HepG2 (cell line): Measurements from ENCODE around the gene SOBP. TPM values are rescaled to one million over a fixed set of nuclear protein-coding genes. Genes with fewer than 3 reads are reported as not detected.

ENCODE experiments used
- ATF6 ChIP-seq: sonication (generic); formaldehyde crosslinking; conservative IDR thresholded peaks from 2 replicates; pipeline ENCODE4 v1.4.0; 2020; ENCODE audit warnings: missing genetic modification reagents
- BORCS8-MEF2B ChIP-seq: sonication (generic); formaldehyde crosslinking; IDR thresholded peaks from 2 replicates; pipeline ENCODE4 v1.8.0; 2022; ENCODE audit warnings: mild to moderate bottlenecking, missing genetic modification reagents
- CTCF ChIP-seq: sonication (generic); formaldehyde crosslinking; IDR thresholded peaks from 2 replicates; pipeline ENCODE4 v1.5.0; 2020; ENCODE audit warnings: mild to moderate bottlenecking, missing genetic modification reagents, moderate library complexity
- EED ChIP-seq: sonication (generic); formaldehyde crosslinking; IDR thresholded peaks from 2 replicates; pipeline ENCODE4 v1.5.0; 2020; ENCODE audit warnings: mild to moderate bottlenecking, missing genetic modification reagents
- ELF1 ChIP-seq: sonication (generic); formaldehyde crosslinking; IDR thresholded peaks from 2 replicates; pipeline ENCODE4 v1.4.0; 2020; ENCODE audit warnings: missing genetic modification reagents
- FOXC1 ChIP-seq: sonication (generic); formaldehyde crosslinking; IDR thresholded peaks from 2 replicates; pipeline ENCODE4 v1.8.0; 2022; ENCODE audit warnings: mild to moderate bottlenecking, missing genetic modification reagents, borderline replicate concordance
- GTF3A ChIP-seq: sonication (generic); formaldehyde crosslinking; conservative IDR thresholded peaks from 2 replicates; pipeline ENCODE4 v1.4.0; 2020; ENCODE audit warnings: mild to moderate bottlenecking, missing genetic modification reagents
- LCORL ChIP-seq, 2 experiments: fragments of 450-650 bp in 1 of 2; sonication (generic) in 1 of 2; formaldehyde crosslinking in 1 of 2; IDR thresholded peaks; 2 replicates each; pipeline versions ENCODE4 v1.5.0 to v1.6.1; 2017 to 2020; ENCODE audit warnings: antibody characterized with exemption in 1 of 2, missing genetic modification reagents in 1 of 2
- MEF2D ChIP-seq: sonication (generic); formaldehyde crosslinking; IDR thresholded peaks from 2 replicates; pipeline ENCODE4 v1.5.1; 2020; ENCODE audit warnings: mild to moderate bottlenecking, missing genetic modification reagents
- MLXIP ChIP-seq: sonication (generic); formaldehyde crosslinking; IDR thresholded peaks from 2 replicates; pipeline ENCODE4 v1.9.0; 2021; ENCODE audit warnings: missing genetic modification reagents, borderline replicate concordance
- MXI1 ChIP-seq: IDR thresholded peaks from 3 replicates; pipeline ENCODE4 v1.6.1; 2012; ENCODE audit warnings: low read depth, low read length, inconsistent platforms, borderline replicate concordance
- PAF1 ChIP-seq: IDR thresholded peaks from 2 replicates; pipeline ENCODE4 v1.6.1; 2016; ENCODE audit warnings: missing genetic modification reagents, missing compliant biosample characterization
- PAX8 ChIP-seq: sonication (generic); formaldehyde crosslinking; IDR thresholded peaks from 2 replicates; pipeline ENCODE4 v1.8.0; 2022; ENCODE audit warnings: mild to moderate bottlenecking, missing genetic modification reagents, borderline replicate concordance
- PLRG1 ChIP-seq: fragments of 450-650 bp; conservative IDR thresholded peaks from 2 replicates; pipeline ENCODE4 v1.6.1; 2016
- PPARG ChIP-seq: conservative IDR thresholded peaks from 2 replicates; pipeline ENCODE4 v1.6.1; 2016; ENCODE audit warnings: missing biosample characterization, missing genetic modification reagents
- ZBTB20 ChIP-seq: sonication (generic); formaldehyde crosslinking; IDR thresholded peaks from 2 replicates; pipeline ENCODE4 v1.8.1; 2023; ENCODE audit warnings: missing genetic modification reagents, low read depth, mild to moderate bottlenecking, borderline replicate concordance
- ZIK1 ChIP-seq: sonication (generic); formaldehyde crosslinking; IDR thresholded peaks from 2 replicates; pipeline ENCODE4 v1.5.0; 2020; ENCODE audit warnings: mild to moderate bottlenecking, low read depth, missing genetic modification reagents, borderline replicate concordance
- ZNF451 ChIP-seq: sonication (generic); formaldehyde crosslinking; IDR thresholded peaks from 2 replicates; pipeline ENCODE4 v1.5.0; 2020; ENCODE audit warnings: mild to moderate bottlenecking, missing genetic modification reagents
- ZNF558 ChIP-seq: sonication (generic); formaldehyde crosslinking; IDR thresholded peaks from 2 replicates; pipeline ENCODE4 v1.9.0; 2022; ENCODE audit warnings: mild to moderate bottlenecking, missing genetic modification reagents, borderline replicate concordance
- polyA plus RNA-seq, 8 experiments: library from polyadenylated mRNA; depleted of rRNA in 3 of 8; stranded (reverse) in 7 of 8; unstranded in 1 of 8; fragments of >200 nt; fragmentation: Illumina TruSeq in 4 of 8; extraction: Trizol in 4 of 8; gene quantifications; 2 replicates each; pipeline versions ENCODE4 v1.2.1 to v1.2.3, GENCODE V29; 2011 to 2016; ENCODE audit warnings: low read depth in 4 of 8, missing spikeins in 1 of 8, mixed read lengths in 1 of 8; ENCODE audit not compliant: insufficient read depth in 1 of 8
- total RNA-seq, 5 experiments: library from RNA; depleted of rRNA; stranded (reverse); fragments of >200 nt; fragmentation: Illumina TruSeq; extraction: Trizol; gene quantifications; 2 replicates each; pipeline ENCODE4 v1.2.3, GENCODE V29; 2016; ENCODE audit warnings: low read depth in 1 of 5
- TF ChIP-seq, protein P1 (sequence below): sonication (generic); formaldehyde crosslinking; IDR thresholded peaks from 2 replicates; pipeline ENCODE4 v1.5.1; 2020; ENCODE audit warnings: missing genetic modification reagents, mild to moderate bottlenecking, borderline replicate concordance
- TF ChIP-seq, protein P2 (sequence below): sonication (generic); formaldehyde crosslinking; IDR thresholded peaks from 2 replicates; pipeline ENCODE4 v1.5.0; 2020; ENCODE audit warnings: missing genetic modification reagents

The SOBP gene
- total and polyA plus RNA-seq, 2 of the 13 experiments (the other 11 are each of a cell fraction or from before 2014, with no cell fraction given), result 1.5 to 6.9 TPM

DNA sequence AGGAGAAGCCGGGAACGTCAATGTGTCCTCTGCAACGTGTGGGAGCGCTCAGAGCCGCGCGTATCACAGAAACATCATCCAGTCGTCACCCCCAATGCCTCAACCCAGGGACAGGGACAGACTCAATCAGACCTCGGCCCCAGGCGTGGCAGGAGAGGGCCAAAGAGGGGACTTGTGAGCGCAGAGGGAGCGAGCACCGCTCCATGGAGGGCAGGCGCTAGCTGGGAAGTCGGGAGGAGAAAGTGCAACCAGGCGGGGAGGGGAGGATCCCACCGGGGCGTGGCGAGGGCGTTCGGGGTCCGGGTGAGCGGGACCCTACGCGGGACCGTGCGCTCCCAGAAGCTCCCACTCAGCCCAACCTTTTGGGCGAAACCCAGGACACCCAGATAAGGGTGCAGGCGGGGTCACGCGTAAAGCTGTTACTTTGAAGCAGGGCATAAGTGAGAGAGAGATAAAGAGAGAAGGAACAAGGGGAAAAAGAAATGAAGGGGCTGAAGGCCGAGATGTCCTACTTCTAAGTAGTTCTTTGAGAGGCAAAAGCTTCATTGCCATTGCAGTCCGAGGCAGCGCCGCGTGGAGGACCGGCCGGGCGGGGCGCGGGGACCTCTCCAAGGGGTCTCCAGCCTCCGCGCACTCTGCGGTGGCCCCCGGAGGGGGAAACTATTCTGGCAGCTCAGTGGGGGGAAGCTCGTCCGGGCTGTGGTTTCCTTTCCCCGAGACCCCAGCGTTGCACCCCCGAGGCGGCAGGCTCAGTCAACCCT, 862 bp upstream of the SOBP start (continued):
- TF ChIP-seq MLXIP (CRISPR knock-in tag), result no peak
- TF ChIP-seq, protein P1, sequence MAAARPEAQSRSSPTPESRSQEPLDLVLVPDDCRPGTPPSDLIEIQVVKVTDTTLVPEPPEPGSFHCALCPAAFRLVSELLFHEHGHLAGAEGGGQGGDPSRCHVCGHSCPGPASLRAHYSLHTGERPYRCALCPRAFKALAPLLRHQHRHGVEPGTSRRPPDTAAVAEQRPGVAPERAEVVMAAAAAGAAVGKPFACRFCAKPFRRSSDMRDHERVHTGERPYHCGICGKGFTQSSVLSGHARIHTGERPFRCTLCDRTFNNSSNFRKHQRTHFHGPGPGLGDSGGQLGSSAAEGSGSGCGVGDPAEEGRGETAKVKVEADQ, result no peak
- TF ChIP-seq LCORL (IDR thresholded peaks at IDR 0.05), result no peak
- peak; percentile 73; the same call in 1 of the 2 replicates for TF ChIP-seq LCORL (CRISPR knock-in tag; IDR thresholded peaks at IDR 0.05)
- no peak for TF ChIP-seq PPARG (CRISPR knock-in tag)
- no peak for TF ChIP-seq PAF1 (CRISPR knock-in tag)
- TF ChIP-seq PLRG1, result no peak
- no peak for TF ChIP-seq MXI1
- TF ChIP-seq, protein P2, sequence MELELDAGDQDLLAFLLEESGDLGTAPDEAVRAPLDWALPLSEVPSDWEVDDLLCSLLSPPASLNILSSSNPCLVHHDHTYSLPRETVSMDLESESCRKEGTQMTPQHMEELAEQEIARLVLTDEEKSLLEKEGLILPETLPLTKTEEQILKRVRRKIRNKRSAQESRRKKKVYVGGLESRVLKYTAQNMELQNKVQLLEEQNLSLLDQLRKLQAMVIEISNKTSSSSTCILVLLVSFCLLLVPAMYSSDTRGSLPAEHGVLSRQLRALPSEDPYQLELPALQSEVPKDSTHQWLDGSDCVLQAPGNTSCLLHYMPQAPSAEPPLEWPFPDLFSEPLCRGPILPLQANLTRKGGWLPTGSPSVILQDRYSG (CRISPR knock-in tag), result no peak
- no peak for TF ChIP-seq ZIK1
- TF ChIP-seq GTF3A (CRISPR knock-in tag), result no peak
- TF ChIP-seq CTCF, result peak; percentile 40
- TF ChIP-seq ELF1 (CRISPR knock-in tag), result no peak
- no peak; the same call in 1 of the 2 replicates for TF ChIP-seq BORCS8-MEF2B (CRISPR knock-in tag)
- no peak for TF ChIP-seq ZNF558 (CRISPR knock-in tag)
- TF ChIP-seq ZNF451 (CRISPR knock-in tag), result no peak
- no peak for TF ChIP-seq PAX8 (CRISPR knock-in tag)
- TF ChIP-seq MEF2D, result no peak
- no peak for TF ChIP-seq EED (CRISPR knock-in tag)
- no peak; the same call in 1 of the 2 replicates for TF ChIP-seq FOXC1 (CRISPR knock-in tag)
- TF ChIP-seq ZBTB20 (CRISPR knock-in tag), result no peak
- no peak for TF ChIP-seq ATF6
